IMR-90 (cell line): ENCODE measurements around the gene PGAP1. TPM values are rescaled to one million over a fixed set of nuclear protein-coding genes. Genes with fewer than 3 reads are reported as not detected.

Source experiments
- ATAC-seq: fragments of 200-7000 bp; cut with Tn5 transposase; 2 replicates; pipeline ENCODE4 v1.9.1; 2020; ENCODE audit warnings: low read depth, mild to moderate bottlenecking, moderate library complexity
- BruUV-seq: library from RNA; stranded (reverse); fragments of 400-500 nt; replicated peaks from 2 replicates; lab custom pipeline; 2021; lab: Mats Ljungman, UMichigan
- CTCF ChIA-PET: fragments of 300-600 bp; formaldehyde crosslinking; extraction: SDS; loops from one replicate; lab custom pipeline; 2021; ENCODE audit warnings: antibody characterized with exemption; lab: Yijun Ruan, JAX
- POLR2A ChIA-PET: fragments of 300-600 bp; sonication (Branson Sonifier 250); formaldehyde crosslinking; loops from one replicate; lab custom pipeline; 2022; ENCODE audit warnings: antibody characterized with exemption; ENCODE audit not compliant: unreplicated experiment; lab: Charles Lee
- DNase-seq: peaks from one replicate; pipeline ENCODE4 v3.0.0; 2013
- H2AFZ ChIP-seq: replicated peaks from 2 replicates; pipeline ENCODE3; 2013; ENCODE audit warnings: low read length, mild to moderate bottlenecking; ENCODE audit not compliant: poor library complexity
- H2AK5ac ChIP-seq: 2 replicates; pipeline ENCODE4 v1.6.1; 2013; ENCODE audit warnings: low read depth, low read length, inconsistent platforms
- H2AK9ac ChIP-seq: replicated peaks from 2 replicates; pipeline ENCODE3; 2013; ENCODE audit warnings: mild to moderate bottlenecking, low read depth, low read length, moderate library complexity; ENCODE audit not compliant: poor library complexity
- H2BK120ac ChIP-seq: 2 replicates; pipeline ENCODE4 v1.6.1; 2013; ENCODE audit warnings: low read depth, low read length, inconsistent platforms
- H2BK15ac ChIP-seq: 3 replicates; pipeline ENCODE4 v1.6.1; 2013; ENCODE audit warnings: low read depth, low read length, inconsistent platforms
- H2BK20ac ChIP-seq: 2 replicates; pipeline ENCODE4 v1.6.1; 2013; ENCODE audit warnings: low read depth, mild to moderate bottlenecking, inconsistent platforms, low read length, moderate library complexity
- H2BK5ac ChIP-seq: 2 replicates; pipeline ENCODE4 v1.6.1; 2013; ENCODE audit warnings: mild to moderate bottlenecking, low read depth, low read length, inconsistent platforms; ENCODE audit not compliant: poor library complexity, severe bottlenecking
- H3K14ac ChIP-seq: replicated peaks from 2 replicates; pipeline ENCODE4 v1.6.1; 2013; ENCODE audit warnings: low read depth, low read length, inconsistent platforms
- H3K18ac ChIP-seq: 2 replicates; pipeline ENCODE4 v1.6.1; 2013; ENCODE audit warnings: low read depth, low read length, control low read depth
- H3K23ac ChIP-seq: 2 replicates; pipeline ENCODE4 v1.6.1; 2013; ENCODE audit warnings: low read depth, low read length, inconsistent platforms
- H3K27ac ChIP-seq: 2 replicates; pipeline ENCODE4 v1.5.1; 2013; ENCODE audit warnings: mild to moderate bottlenecking, control low read depth, low read length; ENCODE audit not compliant: insufficient read depth
- H3K27me3 ChIP-seq: 2 replicates; pipeline ENCODE4 v1.6.1; 2013; ENCODE audit warnings: low read length; ENCODE audit not compliant: control insufficient read depth, insufficient read depth
- H3K36me3 ChIP-seq: 2 replicates; pipeline ENCODE4 v1.6.1; 2013; ENCODE audit warnings: low read length, mixed read lengths; ENCODE audit not compliant: control insufficient read depth, insufficient read depth
- H3K4ac ChIP-seq: 2 replicates; pipeline ENCODE4 v1.6.1; 2013; ENCODE audit warnings: low read depth, low read length, inconsistent platforms
- H3K4me1 ChIP-seq: 2 replicates; pipeline ENCODE4 v1.6.1; 2013; ENCODE audit warnings: low read length, mixed read lengths; ENCODE audit not compliant: control insufficient read depth, insufficient read depth
- H3K4me2 ChIP-seq: 2 replicates; pipeline ENCODE4 v1.6.1; 2013; ENCODE audit warnings: low read depth, mild to moderate bottlenecking, control low read depth, low read length, moderate library complexity
- H3K4me3 ChIP-seq: 2 replicates; pipeline ENCODE4 v1.5.1; 2013; ENCODE audit warnings: low read depth, mild to moderate bottlenecking, control low read depth, low read length, moderate library complexity; ENCODE audit not compliant: insufficient read depth
- H3K56ac ChIP-seq: 2 replicates; pipeline ENCODE4 v1.6.1; 2013; ENCODE audit warnings: low read length, inconsistent platforms; ENCODE audit not compliant: insufficient read depth; ENCODE audit errors: extremely low read depth
- H3K79me1 ChIP-seq, 2 experiments: 2 replicates each; pipeline ENCODE4 v1.6.1; 2013; ENCODE audit warnings: low read length in 2 of 2, inconsistent platforms in 1 of 2, low read depth in 1 of 2
- H3K9ac ChIP-seq: 2 replicates; pipeline ENCODE4 v1.6.1; 2013; ENCODE audit warnings: low read depth, low read length, control low read depth
- H3K9me1 ChIP-seq: 2 replicates; pipeline ENCODE4 v1.6.1; 2013; ENCODE audit warnings: low read length, inconsistent platforms; ENCODE audit not compliant: insufficient read depth
- H3K9me3 ChIP-seq: 2 replicates; pipeline ENCODE4 v1.6.1; 2013; ENCODE audit warnings: low read length; ENCODE audit not compliant: control insufficient read depth, insufficient read depth
- H4K20me1 ChIP-seq: 2 replicates; pipeline ENCODE4 v1.6.1; 2013; ENCODE audit warnings: low read length, inconsistent platforms; ENCODE audit not compliant: insufficient read depth
- H4K5ac ChIP-seq: 2 replicates; pipeline ENCODE4 v1.6.1; 2013; ENCODE audit warnings: mild to moderate bottlenecking, low read depth, low read length, control low read depth
- H4K8ac ChIP-seq, 2 experiments: 2 replicates each; pipeline ENCODE4 v1.6.1; 2013; ENCODE audit warnings: low read depth in 2 of 2, low read length in 2 of 2, control low read depth in 1 of 2, inconsistent platforms in 1 of 2
- H4K91ac ChIP-seq: 2 replicates; pipeline ENCODE4 v1.6.1; 2013; ENCODE audit warnings: low read depth, low read length, inconsistent platforms; ENCODE audit not compliant: insufficient read depth
- BHLHE40 ChIP-seq: fragments of 150-350 bp; IDR thresholded peaks from 2 replicates; pipeline ENCODE4 v1.6.1; 2016; ENCODE audit warnings: mild to moderate bottlenecking, low read depth, low read length
- CHD1 ChIP-seq: IDR thresholded peaks from 2 replicates; pipeline ENCODE4 v1.6.1; 2012; ENCODE audit warnings: low read depth, low read length, improper control_type of control experiment
- MXI1 ChIP-seq: IDR thresholded peaks from 2 replicates; pipeline ENCODE4 v1.6.1; 2012; ENCODE audit warnings: low read depth, mild to moderate bottlenecking, low read length, moderate library complexity, borderline replicate concordance
- RAD21 ChIP-seq: IDR thresholded peaks from 2 replicates; pipeline ENCODE4 v1.6.1; 2012; ENCODE audit warnings: low read length, improper control_type of control experiment
- WGBS, 2 experiments: methylation state at CpG; one replicate each; pipeline versions ENCODE4 v1.1.5 to v1.1.7; 2013; ENCODE audit warnings: missing lambda C conversion rate in 2 of 2; ENCODE audit not compliant: insufficient read length in 1 of 2; ENCODE audit errors: extremely low coverage in 2 of 2; 5-methylcytosine and 5-hydroxymethylcytosine counted together
- dilution Hi-C: fragments of 300-500 bp; cut with HindIII; formaldehyde crosslinking; loops from one replicate; pipeline ENCODE4 v1.14.3; 2018; ENCODE audit warnings: low sequenced_read_pairs; ENCODE audit not compliant: unreplicated experiment
- in situ Hi-C: fragments of 300-500 bp; cut with MboI; formaldehyde crosslinking; loops from 3 replicates; pipeline ENCODE4 v1.14.3; 2019; ENCODE audit warnings: low sequenced_read_pairs, inconsistent platforms, mixed read lengths
- intact Hi-C: fragments of 100-400 bp; cut with micrococcal nuclease; formaldehyde crosslinking; loops from 2 replicates; pipeline ENCODE4 v1.10.0; 2022
- polyA plus RNA-seq, 3 experiments: library from polyadenylated mRNA; depleted of rRNA; stranded (reverse); fragments of >200 nt; gene quantifications; 2 replicates each; pipeline ENCODE4 v1.2.3, GENCODE V29; 2012; ENCODE audit warnings: low replicate concordance in 1 of 3
- total RNA-seq: library from RNA; depleted of rRNA; stranded (reverse); fragments of >200 nt; gene quantifications from 2 replicates; pipeline ENCODE4 v1.2.3, GENCODE V29; 2012
- TF ChIP-seq, protein P1 (sequence below): fragments of 150-350 bp; IDR thresholded peaks from 2 replicates; pipeline ENCODE4 v1.6.1; 2016; ENCODE audit warnings: low read depth, mild to moderate bottlenecking, low read length, moderate library complexity, borderline replicate concordance

PGAP1 gene
- total and polyA plus RNA-seq, 2 of the 4 experiments (the other 2 are of a cell fraction) = 1.9 to 5.7 TPM

DNA sequence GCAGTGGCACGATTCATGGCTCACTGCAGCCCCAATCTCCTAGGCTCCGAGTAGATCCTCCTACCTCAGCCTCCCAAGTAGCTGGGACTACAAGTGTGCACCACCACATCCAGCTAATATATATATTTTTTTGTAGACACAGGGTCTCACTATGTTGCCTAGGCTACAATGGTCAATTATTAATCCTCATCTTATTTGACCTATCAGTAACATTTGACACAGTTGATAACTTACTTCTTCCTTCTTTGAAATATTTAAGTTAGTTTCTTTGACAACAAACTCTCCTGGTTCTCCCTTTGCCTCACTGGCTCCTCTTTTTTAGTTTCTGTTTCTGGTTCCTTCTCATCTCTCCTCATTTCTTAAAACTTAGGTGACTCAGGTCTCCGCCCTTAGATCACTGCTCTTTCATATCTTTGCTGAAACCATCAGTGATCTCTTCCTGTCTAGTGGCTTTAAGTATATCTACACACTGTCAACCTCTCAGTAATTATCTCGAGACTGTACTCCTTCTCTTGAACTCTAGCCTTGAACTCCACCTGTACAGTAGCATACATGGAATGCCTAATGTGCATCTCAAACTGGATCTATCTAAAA, 11.5 kb downstream of the PGAP1 start:
- Histone ChIP-seq H3K9me1 (no peaks in the 10 kb centered on the region), H2AK5ac (no peak overlapping the region), H3K36me3 (peaks cover 6% of the 10 kb centered on the region; the same call in 1 of the 2 replicates), H3K56ac (no peak overlapping the region), H2AFZ (no peak overlapping the region), H3K4ac (no peak overlapping the region), H2BK20ac (no peak overlapping the region), H3K9me3 (no peaks in the 10 kb centered on the region), H2BK15ac (no peak overlapping the region), H3K18ac (no peak overlapping the region), H2BK5ac (no peak overlapping the region), H3K27me3 (no peaks in the 10 kb centered on the region), H2AK9ac (no peak overlapping the region), H3K27ac (no peak overlapping the region), H2BK120ac (no peak overlapping the region), H3K23ac (no peak overlapping the region), H3K9ac (no peak overlapping the region), H4K20me1 (no peaks in the 10 kb centered on the region), H4K8ac (no peak overlapping the region), H3K79me1 (no peaks in the 10 kb centered on the region), H3K14ac (no peak overlapping the region), H3K4me3 (no peak overlapping the region), H4K5ac (no peak overlapping the region), H3K4me1 (no peaks in the 10 kb centered on the region), H4K91ac (no peak overlapping the region), H3K4me2 (no peak overlapping the region)
- 76% methylated on average over 3 of the region's 4 CpGs; no CpG with 5 or more reads in 1 of the 2 experiments for WGBS, 2 experiments
- BruUV-seq = no TSS peak
- ChIA-PET CTCF (no interaction called here), POLR2A (no interaction called here)
- dilution Hi-C loops = no loop called here
- no peak for ATAC-seq
- in situ Hi-C loops = no loop called here
- DNase-seq = no peak
- intact Hi-C loops = no loop called here
- no peak for TF ChIP-seq RAD21
- TF ChIP-seq, protein P1, sequence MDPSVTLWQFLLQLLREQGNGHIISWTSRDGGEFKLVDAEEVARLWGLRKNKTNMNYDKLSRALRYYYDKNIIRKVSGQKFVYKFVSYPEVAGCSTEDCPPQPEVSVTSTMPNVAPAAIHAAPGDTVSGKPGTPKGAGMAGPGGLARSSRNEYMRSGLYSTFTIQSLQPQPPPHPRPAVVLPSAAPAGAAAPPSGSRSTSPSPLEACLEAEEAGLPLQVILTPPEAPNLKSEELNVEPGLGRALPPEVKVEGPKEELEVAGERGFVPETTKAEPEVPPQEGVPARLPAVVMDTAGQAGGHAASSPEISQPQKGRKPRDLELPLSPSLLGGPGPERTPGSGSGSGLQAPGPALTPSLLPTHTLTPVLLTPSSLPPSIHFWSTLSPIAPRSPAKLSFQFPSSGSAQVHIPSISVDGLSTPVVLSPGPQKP = no peak
- no peak for TF ChIP-seq CHD1
- no peak for TF ChIP-seq BHLHE40
- no peak for TF ChIP-seq MXI1
